Aorta (tissue), 5 donors: Measurements from ENCODE around the gene BEND4. TPM values are rescaled to one million over a fixed set of nuclear protein-coding genes. Genes with fewer than 3 reads are reported as not detected.

ENCODE experiments used
- ATAC-seq: fragments of 200-7000 bp; cut with Tn5 transposase; one replicate; pipeline ENCODE4 v1.9.1; 2022; ENCODE audit warnings: moderate library complexity; ENCODE audit not compliant: low FRiP score
- DNase-seq, 2 donors: peaks; one replicate each; pipeline ENCODE4 v3.0.0-alpha.2; 2020
- H3K27ac ChIP-seq, 2 donors: one replicate each; pipeline ENCODE4 v1.5.1; 2013; ENCODE audit warnings: low read length in 2 of 2, mild to moderate bottlenecking in 2 of 2, moderate library complexity in 2 of 2, control low read depth in 1 of 2, inconsistent platforms in 1 of 2, low read depth in 1 of 2
- H3K27me3 ChIP-seq, 2 donors: one replicate each; pipeline ENCODE4 v1.6.1; 2013; ENCODE audit warnings: control low read depth in 1 of 2, low read length in 1 of 2, mild to moderate bottlenecking in 1 of 2, moderate library complexity in 1 of 2; ENCODE audit not compliant: insufficient read depth in 2 of 2, control insufficient read depth in 1 of 2
- H3K36me3 ChIP-seq, 2 donors: one replicate each; pipeline ENCODE4 v1.6.1; 2013; ENCODE audit warnings: control low read depth in 1 of 2, low read length in 1 of 2, mild to moderate bottlenecking in 1 of 2; ENCODE audit not compliant: insufficient read depth in 2 of 2, control insufficient read depth in 1 of 2
- H3K4me1 ChIP-seq, 2 donors: one replicate each; pipeline ENCODE4 v1.6.1; 2013; ENCODE audit warnings: low read length in 2 of 2, control low read depth in 1 of 2, mild to moderate bottlenecking in 1 of 2, moderate library complexity in 1 of 2; ENCODE audit not compliant: insufficient read depth in 2 of 2, control insufficient read depth in 1 of 2
- H3K4me3 ChIP-seq, 2 donors: one replicate each; pipeline ENCODE4 v1.5.1; 2013; ENCODE audit warnings: low read length in 2 of 2, control low read depth in 1 of 2, mild to moderate bottlenecking in 1 of 2
- H3K9me3 ChIP-seq: one replicate; pipeline ENCODE4 v1.6.1; 2013; ENCODE audit warnings: mild to moderate bottlenecking, low read length; ENCODE audit not compliant: control insufficient read depth
- WGBS, 2 donors: extraction: QIAGEN DNeasy Blood & Tissue Kit; methylation state at CpG; one replicate each; pipeline ENCODE4 v1.1.7; 2013; 5-methylcytosine and 5-hydroxymethylcytosine counted together
- intact Hi-C, 2 donors: fragments of 100-400 bp; cut with DNase I; formaldehyde crosslinking; loops; one replicate each; pipeline versions ENCODE4 v1.14.2 to v1.15.0; 2022
- polyA plus RNA-seq, 2 donors: library from polyadenylated mRNA; stranded (reverse); fragments of 200-250 nt; gene quantifications; one replicate each; pipeline ENCODE4 v1.2.3, GENCODE V29; 2013
- total RNA-seq, 2 donors: library from RNA; stranded (reverse); fragmentation: NEBNext Ultra II Directional; extraction: Animal tissue kit (Norgen Biotek cat#: 25700); gene quantifications; one replicate each; pipeline ENCODE4 v1.2.1, GENCODE V29; 2021
- donor health status: healthy with polysubstance abuse.
- donor health status: Bipolar disorder and iron deficiency.
- donor health status: DM: no; HTN: no; CAD: no.
- donor health status: DM: no; HTN: no; CAD: no.
- donor health status: DM: yes; HTN: yes; CAD: no.

The BEND4 gene
- total and polyA plus RNA-seq, 4 donors: 0.03 to 0.15 TPM; not detected in 2

DNA sequence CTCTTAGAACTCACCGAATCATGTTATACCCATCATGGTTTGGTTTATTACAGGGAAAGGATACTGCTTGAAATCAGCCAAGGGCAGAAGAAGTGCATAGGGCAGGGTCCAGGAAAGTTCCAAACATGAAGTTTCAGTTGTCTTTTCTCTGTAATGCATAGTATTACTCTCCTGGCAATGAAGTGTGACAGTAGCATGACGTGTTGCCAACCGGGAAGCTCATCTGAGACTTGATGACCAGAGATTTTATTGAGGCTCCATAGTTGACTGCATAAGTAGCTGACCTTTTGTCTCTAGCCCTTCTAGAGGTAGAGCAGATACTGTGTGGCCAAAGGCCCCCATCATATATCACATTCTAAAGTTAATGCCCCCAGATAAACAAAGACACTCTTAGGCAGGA, 72.1 kb downstream of the BEND4 start:
- ATAC-seq: no peak
- WGBS, 2 donors: 96% methylated on average over 3 of the region's 3 CpGs
- no peaks in the 10 kb centered on the region for H3K9me3 ChIP-seq
- peaks cover 0 to 2% of the 10 kb centered on the region in 2 donors for H3K36me3 ChIP-seq
- no peak for DNase-seq
- H3K27ac ChIP-seq: no peak overlapping the region
- no peak overlapping the region for H3K4me3 ChIP-seq
- intact Hi-C loops: no loop called here
- peaks cover 0 to 3% of the 10 kb centered on the region in 2 donors for H3K4me1 ChIP-seq
- no peaks in the 10 kb centered on the region for H3K27me3 ChIP-seq

GRCh38 chr4:42078184-42078801, 74.2 kb downstream of the BEND4 start:
- no peaks in the 10 kb centered on the region for H3K27me3 ChIP-seq
- no peak for ATAC-seq
- intact Hi-C loops: no loop called here
- no peak for DNase-seq
- H3K4me3 ChIP-seq: no peak overlapping the region
- no peak overlapping the region for H3K27ac ChIP-seq
- H3K4me1 ChIP-seq: no peaks in the 10 kb centered on the region
- H3K9me3 ChIP-seq: no peaks in the 10 kb centered on the region
- H3K36me3 ChIP-seq: peaks cover 0 to 4% of the 10 kb centered on the region in 2 donors

- no peaks in the 10 kb centered on the region for H3K4me1 ChIP-seq
- DNase-seq: no peak
- H3K27me3 ChIP-seq: no peaks in the 10 kb centered on the region
- peaks cover 0 to 6% of the 10 kb centered on the region in 2 donors for H3K36me3 ChIP-seq
- intact Hi-C loops: no loop called here
- 79 to 80% methylated on average over 1 of the region's 1 CpG for WGBS, 2 donors
- no peaks in the 10 kb centered on the region for H3K9me3 ChIP-seq
- no peak for ATAC-seq
- H3K27ac ChIP-seq: no peak overlapping the region
- no peak overlapping the region for H3K4me3 ChIP-seq
These were observed 78.2 kb downstream of the BEND4 start for GRCh38 chr4:42074294-42074693.

GRCh38 chr4:42070463-42070862, 82.0 kb downstream of the BEND4 start:
- Histone ChIP-seq H3K4me1 (no peaks in the 10 kb centered on the region), H3K27me3 (no peaks in the 10 kb centered on the region), H3K27ac (no peak overlapping the region), H3K4me3 (no peak overlapping the region), H3K9me3 (no peaks in the 10 kb centered on the region), H3K36me3 (peaks cover 0 to 6% of the 10 kb centered on the region in 2 donors)
- DNase-seq: no peak
- 82 to 83% methylated on average over 4 of the region's 4 CpGs for WGBS, 2 donors
- no peak for ATAC-seq
- intact Hi-C loops: no loop called here

GRCh38 chr4:42067264-42067663, 85.2 kb downstream of the BEND4 start:
- Histone ChIP-seq H3K9me3 (no peaks in the 10 kb centered on the region), H3K4me1 (no peaks in the 10 kb centered on the region), H3K36me3 (peaks cover 4 to 6% of the 10 kb centered on the region in 2 donors), H3K4me3 (no peak overlapping the region), H3K27ac (no peak overlapping the region), H3K27me3 (no peaks in the 10 kb centered on the region)
- ATAC-seq: no peak
- 49% methylated on average over 2 of the region's 2 CpGs for WGBS, 2 donors
- intact Hi-C loops: no loop called here
- DNase-seq: no peak

GRCh38 chr4:42066402-42066801, 86.1 kb downstream of the BEND4 start:
- Histone ChIP-seq H3K4me1 (no peaks in the 10 kb centered on the region), H3K27ac (no peak overlapping the region), H3K36me3 (peaks cover 4 to 6% of the 10 kb centered on the region in 2 donors), H3K9me3 (no peaks in the 10 kb centered on the region), H3K4me3 (no peak overlapping the region), H3K27me3 (no peaks in the 10 kb centered on the region)
- DNase-seq: no peak
- ATAC-seq: no peak
- whole genome bisulfite sequencing, 2 donors: 70 to 72% methylated on average over 2 of the region's 2 CpGs
- intact Hi-C loops: no loop called here

Other genes with a start within 250 kb of the BEND4 start
- 10 to 100 TPM; 28.0 to 33.9 TPM for gene TMEM33, start 217.2 kb downstream of the BEND4 start, total RNA-seq
- gene TMEM33, start 217.2 kb downstream of the BEND4 start, polyA plus RNA-seq: 1 to 10 TPM; 5.5 to 6.1 TPM
- under 1 TPM; 0.36 to 0.48 TPM for gene DCAF4L1, start 170.9 kb downstream of the BEND4 start, total RNA-seq
- gene DCAF4L1, start 170.9 kb downstream of the BEND4 start, polyA plus RNA-seq: under 1 TPM; 0.05 to 0.25 TPM
- gene SLC30A9, start 162.1 kb downstream of the BEND4 start, total RNA-seq: 10 to 100 TPM; 36.4 to 40.0 TPM
- 10 to 100 TPM; 17.0 to 19.1 TPM for gene SLC30A9, start 162.1 kb downstream of the BEND4 start, polyA plus RNA-seq
- gene SHISA3, start 244.8 kb upstream of the BEND4 start, total RNA-seq: 1 to 10 TPM; 2.1 to 5.5 TPM
- gene SHISA3, start 244.8 kb upstream of the BEND4 start, polyA plus RNA-seq: 1 to 10 TPM; 3.3 to 3.6 TPM